Pons (tissue), 1 donor: ENCODE results near the gene USP6NL.
"Not testable (repeated sequence)": the region's sequence is repeated elsewhere in the genome, so short reads cannot be mapped to it uniquely, and the experiment has no call there.

Experiments
- DNase-seq: peaks from one replicate; pipeline ENCODE4 v3.0.0-alpha.2; 2016; ENCODE audit warnings: low spot score

The USP6NL gene

GRCh38 chr10:11515596-11516430 lies 95.6 kb downstream of the USP6NL start:
- DNase-seq: peak; percentile 86

DNA sequence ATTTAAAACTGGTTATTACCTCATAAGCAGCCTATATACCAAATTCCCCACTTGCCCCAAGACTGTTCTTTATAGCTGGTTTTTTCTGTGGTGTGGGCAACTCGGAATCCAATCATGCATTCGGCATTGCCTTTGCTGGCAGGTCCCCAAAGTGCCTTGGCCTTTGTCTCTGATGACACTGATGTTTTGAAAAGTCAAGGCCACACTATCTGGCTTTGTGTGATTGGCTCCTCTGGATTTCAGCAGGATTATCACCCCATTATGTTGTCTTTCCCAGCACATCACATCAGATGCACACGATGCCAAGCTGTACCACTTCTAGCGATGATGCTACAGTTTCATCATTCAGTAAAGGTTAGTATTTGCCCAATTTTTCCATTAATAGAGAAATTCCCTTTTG lies 97.7 kb downstream of the USP6NL start:
- DNase-seq: no peak

DNA sequence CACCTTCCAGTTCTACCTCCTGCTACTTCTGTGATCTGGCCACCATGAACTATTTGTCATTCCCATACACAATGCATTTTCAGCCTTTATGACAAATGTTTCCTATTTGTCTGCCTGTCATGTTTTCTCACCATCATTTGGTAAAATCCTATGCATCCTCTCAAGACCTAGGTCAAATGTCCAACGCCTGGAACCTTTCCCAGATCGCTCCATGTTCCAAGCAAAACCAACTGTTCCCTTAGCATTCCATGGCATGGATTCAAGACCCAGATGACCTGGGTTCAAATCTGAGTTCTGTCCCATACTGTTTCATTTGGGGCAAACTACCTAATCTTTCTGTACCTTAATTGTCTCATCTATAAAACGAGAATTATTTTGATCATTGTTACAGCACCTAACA lies 98.9 kb downstream of the USP6NL start:
- DNase-seq: no peak

DNA sequence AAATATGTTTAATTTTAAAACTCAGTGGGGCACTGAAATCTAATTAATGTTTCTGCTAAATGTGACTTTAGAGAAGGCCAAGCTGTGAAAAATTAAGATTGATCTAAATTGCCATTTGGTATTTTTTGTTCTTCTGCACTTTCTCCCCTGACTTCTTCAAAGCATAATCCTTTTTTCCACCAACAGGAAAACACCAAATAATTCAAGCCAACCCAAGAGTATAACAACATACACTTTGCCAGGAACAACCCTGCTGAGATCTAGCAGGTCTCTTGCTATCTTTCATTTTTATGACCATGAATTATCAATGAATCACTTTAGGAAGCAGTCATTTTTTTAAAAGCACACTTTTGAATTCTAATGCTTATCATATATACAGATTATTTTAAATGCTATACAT lies 100.1 kb downstream of the USP6NL start:
- DNase-seq: no peak

DNA sequence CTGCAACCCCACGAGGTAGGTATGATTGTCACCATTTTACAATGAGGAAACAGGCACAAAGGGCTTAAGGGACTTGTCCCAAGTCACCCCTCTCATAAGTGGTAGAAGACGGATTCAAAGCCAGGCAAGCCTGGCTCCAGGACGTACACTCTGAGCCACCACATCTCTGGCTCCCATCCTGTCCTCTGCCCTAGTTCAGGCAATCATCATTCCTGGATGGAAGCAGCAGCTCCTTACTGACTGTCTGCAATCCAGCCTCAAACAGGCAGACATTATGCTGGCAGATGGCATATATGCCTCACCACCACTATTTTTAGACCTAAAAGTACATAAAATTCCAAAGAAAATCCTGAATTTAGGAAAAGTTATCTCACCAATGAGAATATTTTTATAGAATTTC lies 100.7 kb downstream of the USP6NL start:
- DNase-seq: no peak

DNA sequence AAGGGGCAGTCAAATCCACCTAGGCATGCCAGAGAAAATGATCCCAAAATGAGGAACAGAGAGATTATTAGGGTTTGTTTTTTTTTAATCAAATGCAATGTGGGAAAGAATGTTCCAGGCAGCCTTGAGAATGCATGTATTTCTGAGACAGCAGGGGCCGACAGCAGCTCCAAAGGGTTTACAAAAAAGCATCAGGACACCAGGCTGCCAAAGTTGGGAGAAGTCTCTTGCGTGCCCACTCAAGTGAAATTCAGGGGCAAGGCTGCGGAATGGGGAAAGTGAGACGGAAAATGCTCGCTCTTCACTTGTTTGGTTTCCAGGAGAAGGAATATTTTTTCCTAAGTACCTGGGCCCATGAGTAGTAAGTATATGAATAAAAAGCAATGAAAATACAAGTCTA lies 101.2 kb downstream of the USP6NL start:
- no peak for DNase-seq

DNA sequence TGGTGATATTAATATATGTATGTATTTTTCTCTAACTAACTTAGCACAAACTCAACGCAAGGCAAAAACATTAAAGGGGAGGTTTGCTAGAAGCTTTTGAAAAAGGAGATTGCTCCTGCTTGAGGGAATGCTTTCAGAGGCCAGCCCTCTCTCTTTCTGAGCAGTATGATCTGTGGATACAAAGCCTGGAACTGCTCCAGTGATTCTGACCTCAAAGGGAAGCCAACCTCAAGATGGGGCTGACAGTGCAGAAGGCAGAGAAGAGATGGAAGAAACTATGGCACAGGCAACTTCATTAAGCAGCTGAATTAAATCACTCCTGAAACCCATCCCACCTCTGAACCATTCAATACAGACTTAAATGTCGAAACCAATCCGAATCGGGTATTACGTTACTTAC lies 102.4 kb downstream of the USP6NL start:
- no peak for DNase-seq

GRCh38 chr10:11506247-11506789 lies 105.1 kb downstream of the USP6NL start:
- DNase-seq: no peak

DNA sequence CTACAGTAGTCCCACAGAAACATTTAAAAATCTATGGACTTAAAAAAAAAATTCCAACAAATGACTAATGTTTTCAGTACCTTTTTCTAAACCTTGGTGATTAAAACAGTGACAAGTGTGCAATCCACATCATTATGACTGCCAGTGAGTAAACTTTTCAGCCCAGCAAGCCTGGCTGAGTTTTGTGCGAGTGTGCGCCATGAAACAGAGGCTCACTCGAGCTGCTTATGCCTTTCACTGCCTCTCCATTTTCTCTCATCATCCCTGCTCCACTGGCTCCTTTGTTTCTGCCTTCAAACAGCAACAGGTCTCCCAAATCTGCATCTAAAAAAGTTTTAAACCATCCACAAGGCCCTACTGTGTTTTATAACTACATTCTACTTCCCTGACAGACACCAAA lies 105.8 kb downstream of the USP6NL start:
- DNase-seq: no peak

DNA sequence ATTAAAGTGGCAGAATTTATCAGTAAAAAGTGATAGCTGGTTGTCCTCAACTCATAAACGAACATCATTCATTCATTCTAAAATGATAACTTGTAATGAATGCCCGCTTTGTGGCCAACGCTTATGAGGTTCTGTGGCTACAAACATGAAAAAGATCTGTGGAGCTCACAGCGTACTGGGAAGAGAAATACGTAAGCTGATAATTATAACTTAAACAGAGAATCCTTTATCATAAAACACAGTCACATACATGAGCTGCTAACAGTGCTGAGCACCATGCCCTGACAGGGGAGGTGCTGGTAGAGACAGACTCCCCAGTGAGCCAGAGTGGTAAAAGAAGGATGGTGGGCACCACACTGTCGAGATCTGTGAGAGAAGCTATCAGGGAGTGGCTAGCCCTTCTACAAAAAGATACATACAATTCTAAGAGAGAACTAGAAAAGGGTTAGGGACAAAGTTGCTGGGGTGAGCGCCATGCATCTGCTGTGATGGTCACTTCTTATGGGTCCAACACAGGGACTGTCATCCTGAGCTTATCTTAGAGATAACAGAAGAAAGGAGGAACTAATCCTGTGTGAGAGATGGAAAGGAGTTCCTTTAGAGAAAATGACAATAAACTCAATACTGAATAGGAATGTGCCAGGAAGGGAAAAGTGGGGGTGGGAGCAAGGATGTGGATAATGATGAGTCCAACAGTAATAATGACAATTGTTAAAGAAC lies 106.7 kb downstream of the USP6NL start:
- DNase-seq: no peak

GRCh38 chr10:11501600-11501999 lies 109.8 kb downstream of the USP6NL start:
- DNase-seq: no peak

DNA sequence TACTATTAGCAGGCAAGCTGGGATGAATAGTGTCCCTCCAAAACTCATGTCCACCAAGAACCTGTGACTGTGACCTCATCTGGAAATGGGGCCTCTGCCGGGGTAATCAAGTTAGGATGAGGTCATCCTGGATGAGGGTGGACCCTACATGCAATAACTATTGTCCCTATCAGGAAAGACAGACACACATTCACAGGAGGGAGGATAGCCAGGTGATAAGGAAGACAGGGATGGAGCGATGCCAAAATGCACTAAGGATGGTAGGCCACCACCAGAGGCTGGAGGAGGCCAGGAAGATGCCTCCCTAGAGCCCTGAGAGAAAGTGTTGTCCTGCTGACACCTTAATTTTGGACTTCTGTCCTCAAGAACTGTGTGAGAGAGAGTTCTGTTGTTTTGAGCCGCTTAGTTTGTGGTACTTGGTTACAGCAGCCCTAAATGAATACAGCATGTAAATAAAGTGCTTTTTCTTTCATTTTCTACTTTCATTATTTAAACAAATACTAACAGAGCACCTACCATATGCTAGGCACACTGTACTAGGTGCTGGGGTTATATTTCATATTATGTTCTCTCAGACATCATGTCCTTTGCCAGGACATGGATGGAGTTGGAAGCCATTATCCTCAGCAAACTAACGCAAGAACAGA lies 111.9 kb downstream of the USP6NL start:
- DNase-seq: no peak

GRCh38 chr10:11498399-11498798 lies 113.1 kb downstream of the USP6NL start:
- no peak for DNase-seq

- not testable (repeated sequence) for DNase-seq
These were observed 116.5 kb downstream of the USP6NL start for GRCh38 chr10:11494923-11495322.

DNA sequence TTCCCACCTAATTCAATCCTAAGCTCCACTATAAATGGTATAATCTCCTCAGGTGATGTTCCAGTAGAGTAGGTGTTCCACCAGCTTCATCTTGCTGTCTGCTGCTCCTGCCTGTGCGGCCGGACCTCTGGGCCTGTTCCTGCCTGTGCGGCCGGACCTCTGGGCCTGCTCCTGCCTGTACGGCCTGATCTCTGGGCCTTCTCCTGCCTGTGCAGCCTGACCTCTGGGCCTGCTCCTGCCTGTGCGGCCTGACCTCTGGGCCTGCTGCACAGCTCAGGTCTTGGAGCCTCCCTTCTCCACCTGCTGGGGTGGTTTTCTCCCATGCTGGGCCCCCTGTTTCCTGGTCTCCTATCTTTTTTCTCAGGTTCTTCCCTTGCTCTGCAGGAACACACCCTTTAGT lies 117.8 kb downstream of the USP6NL start:
- no peak for DNase-seq

DNA sequence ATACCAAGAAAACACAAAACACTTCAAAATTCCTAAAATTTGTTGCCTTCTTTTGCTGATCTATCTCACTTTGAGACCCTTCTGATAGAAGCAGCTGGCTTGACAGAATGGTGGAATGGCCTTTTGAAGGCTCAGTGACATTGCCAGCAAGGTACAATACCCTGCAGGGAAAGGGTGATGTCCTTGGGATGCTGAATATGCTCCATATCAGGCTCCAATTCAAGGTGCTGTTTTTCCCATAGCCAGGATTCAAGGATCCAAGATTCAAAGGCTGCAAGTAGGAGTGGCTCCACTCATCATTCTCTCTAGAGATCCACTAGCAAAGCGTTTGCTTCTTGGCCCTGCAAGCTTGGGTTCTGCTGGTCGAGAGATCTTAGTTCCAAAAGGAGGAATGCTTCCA lies 120.4 kb downstream of the USP6NL start:
- no peak for DNase-seq

DNA sequence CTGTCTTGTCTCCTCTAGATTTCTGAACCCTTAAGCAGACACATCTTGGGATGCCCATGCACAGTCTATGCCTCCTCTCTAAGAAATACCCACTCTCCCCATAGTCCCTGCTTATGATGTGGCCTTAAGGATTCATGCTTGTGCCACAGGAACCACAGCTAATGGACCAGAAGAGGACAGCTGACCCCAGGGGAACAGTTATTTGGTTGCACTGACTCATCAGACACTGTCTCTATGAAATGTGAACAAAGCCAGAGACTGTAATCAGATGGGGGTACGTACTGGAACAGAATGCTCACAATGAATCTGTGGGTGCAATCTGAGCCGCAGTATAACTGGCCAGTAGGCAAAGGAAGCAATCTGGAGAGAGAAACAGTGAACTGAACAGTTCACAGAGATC lies 121.9 kb downstream of the USP6NL start:
- no peak for DNase-seq

DNA sequence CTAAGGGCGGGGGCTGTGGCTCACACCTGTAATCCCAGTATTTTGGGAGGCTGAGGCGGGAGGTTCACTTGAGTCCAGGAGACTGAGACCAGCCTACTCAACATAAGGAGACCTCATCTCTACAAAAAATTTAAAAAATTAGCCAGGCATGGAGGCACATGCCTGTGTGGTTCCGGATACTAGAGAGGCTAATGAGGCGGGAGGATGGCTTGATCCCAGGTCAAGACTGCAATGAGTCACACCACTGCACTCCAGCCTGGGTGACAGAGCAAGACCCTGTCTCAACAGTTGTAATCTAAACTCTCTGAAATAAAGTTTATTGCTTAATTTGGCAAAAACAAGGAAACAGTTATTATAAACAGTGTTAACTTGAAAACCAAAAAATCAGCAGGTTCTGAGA lies 123.3 kb downstream of the USP6NL start:
- no peak for DNase-seq

DNA sequence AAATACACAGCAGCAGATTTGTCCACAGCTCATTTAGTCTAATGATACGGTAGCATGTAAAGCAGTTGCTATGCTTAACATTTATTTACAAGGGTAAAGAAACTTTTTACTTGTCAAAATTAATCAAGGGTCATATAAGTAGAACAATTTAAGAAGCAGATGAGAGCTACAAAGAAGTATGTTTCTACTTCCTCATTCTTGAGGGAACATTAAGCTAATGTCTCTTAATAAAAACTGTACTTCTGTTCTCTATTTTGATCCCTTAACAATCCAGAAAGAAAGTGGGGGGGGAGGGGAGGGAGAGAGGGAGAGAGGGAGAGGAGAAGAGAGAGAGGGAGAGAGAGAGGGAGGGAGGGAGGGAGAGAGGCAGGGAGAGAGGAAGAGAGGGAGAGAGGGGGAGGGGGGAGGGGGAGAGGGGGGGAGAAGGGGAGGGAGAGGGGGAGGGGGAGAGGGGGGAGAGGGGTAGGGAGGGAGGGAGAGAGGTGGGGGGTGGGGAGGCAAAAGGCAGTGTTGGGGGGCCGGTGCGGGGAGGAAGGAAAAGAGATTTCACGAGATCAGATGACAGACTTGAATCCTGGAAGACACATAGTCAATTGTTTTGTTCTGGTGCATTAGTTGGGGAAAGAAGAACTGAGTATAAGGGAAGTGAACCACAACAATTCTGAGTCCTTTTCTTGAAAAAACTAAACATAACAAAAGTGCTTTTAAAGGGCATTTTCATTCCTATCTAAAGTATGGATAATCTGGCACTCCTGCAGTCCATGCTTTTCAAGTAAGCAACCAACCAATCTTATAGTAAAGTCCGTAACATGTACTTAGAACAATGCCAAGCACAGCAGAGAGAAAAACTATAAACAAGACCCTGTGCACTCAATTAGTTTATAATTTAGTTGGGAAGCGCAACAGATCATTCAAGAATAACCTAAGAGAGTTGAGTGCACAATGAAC lies 128.0 kb downstream of the USP6NL start:
- peak; percentile 46 for DNase-seq

- no peak for DNase-seq
These were observed 129.1 kb downstream of the USP6NL start for GRCh38 chr10:11482306-11482705.

DNA sequence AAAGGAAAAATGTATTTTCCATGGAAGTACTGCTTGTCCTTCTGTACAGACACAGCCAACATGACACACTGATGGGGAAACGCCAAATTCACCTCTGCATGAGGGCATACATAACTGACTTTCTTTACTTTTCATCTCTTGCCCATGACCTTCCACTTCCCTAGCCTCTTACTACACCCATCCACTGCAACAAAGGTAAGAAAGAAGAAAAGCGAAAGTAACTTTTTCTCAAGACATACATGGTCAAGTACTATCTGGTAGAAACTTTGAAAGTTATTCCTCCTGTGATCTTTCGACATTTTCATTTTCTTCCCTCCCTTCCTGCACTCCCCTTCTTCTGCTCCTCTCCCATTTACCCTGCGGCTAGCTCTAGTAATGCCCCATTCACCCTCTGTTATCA lies 130.8 kb downstream of the USP6NL start:
- DNase-seq: no peak

DNA sequence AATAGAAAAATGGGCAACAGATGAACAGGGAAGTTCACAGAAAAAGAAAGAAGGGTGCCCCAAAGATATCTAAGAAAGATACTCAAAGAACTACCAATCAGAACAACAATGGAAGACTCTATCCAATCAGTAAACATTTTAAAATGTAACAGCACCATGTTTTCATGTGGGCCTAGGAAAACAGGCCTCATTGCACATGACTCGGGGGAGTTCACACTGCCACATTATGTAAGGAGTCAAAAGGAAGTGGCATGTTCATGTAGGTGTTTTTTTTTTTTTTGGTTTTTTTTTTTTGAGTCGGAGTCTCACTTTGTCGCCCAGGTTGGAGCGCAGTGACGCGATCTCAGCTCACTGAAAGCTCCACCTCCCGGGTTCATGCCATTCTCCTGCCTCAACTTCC lies 132.2 kb downstream of the USP6NL start:
- no peak for DNase-seq
